SIG-M5 (cell line): ENCODE data around the gene SYCE3.
"Not testable (repeated sequence)": the region's sequence is repeated elsewhere in the genome, so short reads cannot be mapped to it uniquely, and the experiment has no call there.

Experiments
- DNase-seq: peaks from one replicate; lab custom pipeline; 2025; lab: John Stamatoyannopoulos, UW

SYCE3 gene

GRCh38 chr22:50520826-50521453 lies 41.8 kb downstream of the SYCE3 start:
- DNase-seq: no peak

- DNase-seq: not testable (repeated sequence)
Measured at GRCh38 chr22:50520184-50520583, 42.5 kb downstream of the SYCE3 start.

GRCh38 chr22:50519151-50519550 lies 43.6 kb downstream of the SYCE3 start:
- DNase-seq: no peak

- DNase-seq: no peak
Measured at GRCh38 chr22:50518606-50519005, 44.1 kb downstream of the SYCE3 start.

- no peak for DNase-seq
Measured at GRCh38 chr22:50517495-50518260, 45.0 kb downstream of the SYCE3 start.

- DNase-seq: no peak
Measured at GRCh38 chr22:50516891-50517290, 45.8 kb downstream of the SYCE3 start.

GRCh38 chr22:50516068-50516467 lies 46.7 kb downstream of the SYCE3 start:
- no peak for DNase-seq

- DNase-seq: no peak
Measured at GRCh38 chr22:50513175-50513574, 49.5 kb downstream of the SYCE3 start.

- no peak for DNase-seq
Measured at GRCh38 chr22:50508897-50509296, 53.8 kb downstream of the SYCE3 start.

- DNase-seq: no peak
Measured at GRCh38 chr22:50507991-50508884, 54.5 kb downstream of the SYCE3 start, which contains the start of gene NCAPH2. NCAPH2 (plus strand) TSS chr22:50508224; CDS start chr22:50508338, 114 bp downstream.

GRCh38 chr22:50507421-50507990 lies 55.2 kb downstream of the SYCE3 start, which contains the start of gene LMF2:
LMF2 (minus strand) TSS chr22:50507702; CDS start chr22:50507675, 27 bp downstream.
- no peak for DNase-seq

- no peak for DNase-seq
Measured at GRCh38 chr22:50506611-50507420, 55.9 kb downstream of the SYCE3 start.

- no peak for DNase-seq
Measured at GRCh38 chr22:50505776-50506610, 56.7 kb downstream of the SYCE3 start.

GRCh38 chr22:50505276-50505775 lies 57.4 kb downstream of the SYCE3 start:
- DNase-seq: no peak

GRCh38 chr22:50504369-50505211 lies 58.1 kb downstream of the SYCE3 start:
- DNase-seq: no peak

GRCh38 chr22:50503475-50504145 lies 59.1 kb downstream of the SYCE3 start:
- DNase-seq: no peak

GRCh38 chr22:50502628-50503474 lies 59.9 kb downstream of the SYCE3 start:
- no peak for DNase-seq

- DNase-seq: no peak
Measured at GRCh38 chr22:50502096-50502495, 60.6 kb downstream of the SYCE3 start.
